ENCODE results near the gene LCN1. TPM values are rescaled to one million over a fixed set of nuclear protein-coding genes. Genes with fewer than 3 reads are reported as not detected.

Gene LCN1
- total and polyA plus RNA-seq, 2 of the 4 experiments (the other 2 are of a cell fraction) = not detected

DNA sequence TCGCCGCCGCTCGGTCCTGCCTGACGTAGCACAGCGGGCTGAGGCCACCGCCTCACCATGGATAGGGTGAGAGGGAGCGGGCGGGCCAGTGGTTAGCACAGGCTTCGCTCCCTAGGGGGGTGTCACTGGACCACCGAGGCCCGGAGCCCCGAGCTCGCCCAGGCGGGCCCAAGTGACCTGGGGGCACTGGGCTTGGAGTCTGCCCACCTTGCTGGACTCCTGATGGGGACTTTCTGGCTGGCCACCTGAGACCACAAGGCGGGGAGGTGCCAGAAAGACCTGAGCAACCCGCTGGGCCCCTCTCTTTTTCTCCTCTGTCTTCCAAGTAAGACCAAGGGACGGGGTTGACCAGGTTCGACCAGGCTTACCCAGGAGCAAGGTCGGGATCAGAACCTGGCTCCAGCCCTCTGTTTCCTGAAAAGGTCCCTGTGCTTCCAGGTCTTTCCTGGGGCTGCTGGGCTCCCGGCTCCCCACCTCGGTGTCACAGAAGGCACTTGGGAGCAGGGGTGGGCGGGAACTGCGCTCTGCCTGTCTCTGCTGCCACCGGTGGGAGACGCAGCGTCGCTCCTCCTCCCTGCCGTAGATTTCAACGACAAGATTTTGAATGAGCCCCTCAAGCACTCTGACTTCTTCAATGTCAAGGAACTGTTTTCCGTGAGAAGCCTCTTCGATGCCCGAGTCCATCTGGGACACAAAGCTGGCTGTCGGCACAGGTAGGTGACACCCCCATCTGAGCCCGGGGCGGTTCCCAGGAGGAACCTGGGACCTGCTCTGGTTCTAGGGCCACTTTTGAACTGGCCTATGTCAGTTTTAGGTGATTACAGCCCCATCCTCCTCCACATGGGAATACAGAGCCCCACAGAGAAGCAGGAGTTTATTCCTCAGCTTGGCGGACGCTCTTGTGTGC lies 19.7 kb upstream of the LCN1 start:
- no peak overlapping the region for H2BK5ac ChIP-seq (ENCODE audit: low read depth, low read length, poor library complexity, severe bottlenecking)
- no peak overlapping the region for H3K56ac ChIP-seq (ENCODE audit: extremely low read depth, insufficient read depth, low read length)
- no peaks in the 10 kb centered on the region for H3K9me1 ChIP-seq (ENCODE audit: insufficient read depth, low read length)
- H3K27me3 ChIP-seq (ENCODE audit: control insufficient read depth, insufficient read depth, low read length) = no peaks in the 10 kb centered on the region
- H3K14ac ChIP-seq (replicated peaks; ENCODE audit: low read depth, low read length) = no peak overlapping the region
- no peak overlapping the region for H2AK5ac ChIP-seq (ENCODE audit: low read depth, low read length)
- H2BK120ac ChIP-seq (ENCODE audit: low read depth, low read length) = no peak overlapping the region
- peaks cover 4 to 37% of the 10 kb centered on the region in 2 experiments for H3K79me1 ChIP-seq (ENCODE audit: low read depth in 1 of 2, low read length in 2 of 2)
- 54% methylated on average over 17 of the region's 38 CpGs; no CpG with 5 or more reads in 1 of the 2 experiments for WGBS, 2 experiments (ENCODE audit: extremely low coverage in 2 of 2, insufficient read length in 1 of 2)
- dilution Hi-C loops (cut with HindIII; ENCODE audit: low sequenced_read_pairs, unreplicated experiment) (no loop called here), in situ Hi-C loops (cut with MboI; ENCODE audit: low sequenced_read_pairs) (no loop called here), intact Hi-C loops (cut with micrococcal nuclease) (no loop called here)
- peak overlapping the region; percentile 89 for H3K4me3 ChIP-seq (ENCODE audit: insufficient read depth, low read depth, low read length)
- peak overlapping the region; percentile 98 for H2AFZ ChIP-seq (replicated peaks; ENCODE audit: low read length, poor library complexity)
- no peak overlapping the region for H4K5ac ChIP-seq (ENCODE audit: low read depth, low read length)
- H3K23ac ChIP-seq (ENCODE audit: low read depth, low read length) = no peak overlapping the region
- peak overlapping the region; percentile 62 for H3K9ac ChIP-seq (ENCODE audit: low read depth, low read length)
- CTCF ChIA-PET = no interaction called here
- peak overlapping the region; percentile 73 for H3K4me2 ChIP-seq (ENCODE audit: low read depth, low read length)
- DNase-seq = no peak
- peaks cover 6% of the 10 kb centered on the region; the same call in 1 of the 2 replicates for H3K4me1 ChIP-seq (ENCODE audit: control insufficient read depth, insufficient read depth, low read length)
- H3K27ac ChIP-seq (ENCODE audit: insufficient read depth, low read length) = peak overlapping the region; percentile 79; the same call in 1 of the 2 replicates
- no TSS peak for BruUV-seq (replicated peaks)
- H2BK20ac ChIP-seq (ENCODE audit: low read depth, low read length) = no peak overlapping the region
- H4K91ac ChIP-seq (ENCODE audit: insufficient read depth, low read depth, low read length) = no peak overlapping the region
- no peak overlapping the region for H3K18ac ChIP-seq (ENCODE audit: low read depth, low read length)
- POLR2A ChIA-PET (ENCODE audit: unreplicated experiment) = no interaction called here
- H3K36me3 ChIP-seq (ENCODE audit: control insufficient read depth, insufficient read depth, low read length) = peaks cover 27% of the 10 kb centered on the region
- no peak overlapping the region; a peak in 1 of 4 replicates for H4K8ac ChIP-seq (ENCODE audit: low read depth in 2 of 2, low read length in 2 of 2)
- 0 out of 2 replicates have a peak overlapping the region, but pooled peaks have one; percentile 56 for H3K4ac ChIP-seq (ENCODE audit: low read depth, low read length)
- no peak for TF ChIP-seq RCOR1 (IDR thresholded peaks at IDR 0.05; ENCODE audit: insufficient replicate concordance, low read length)
- TF ChIP-seq MAZ (IDR thresholded peaks at IDR 0.05; ENCODE audit: borderline replicate concordance, low read depth, low read length) = no peak
- no peak for TF ChIP-seq POLR2A (IDR thresholded peaks at IDR 0.05; ENCODE audit: low read depth, low read length)
- peak; percentile 91; the same call in 1 of the 2 replicates for TF ChIP-seq BHLHE40 (IDR thresholded peaks at IDR 0.05; ENCODE audit: low read depth, low read length)
- no peak for ATAC-seq (ENCODE audit: low read depth)
- peak overlapping the region; percentile 97 for H2AK9ac ChIP-seq (replicated peaks; ENCODE audit: low read depth, low read length, poor library complexity)
- no peaks in the 10 kb centered on the region for H3K9me3 ChIP-seq (ENCODE audit: control insufficient read depth, insufficient read depth, low read length)
- H2BK15ac ChIP-seq (ENCODE audit: low read depth, low read length) = no peak overlapping the region
- peaks cover 35% of the 10 kb centered on the region for H4K20me1 ChIP-seq (ENCODE audit: insufficient read depth, low read length)

Measured in IMR-90 (cell line).